ENCODE results near the gene IL22RA1. TPM values are rescaled to one million over a fixed set of nuclear protein-coding genes. Genes with fewer than 3 reads are reported as not detected.

The IL22RA1 gene
- total RNA-seq, 2 donors from 2014 or later = 0.15 to 0.24 TPM

DNA sequence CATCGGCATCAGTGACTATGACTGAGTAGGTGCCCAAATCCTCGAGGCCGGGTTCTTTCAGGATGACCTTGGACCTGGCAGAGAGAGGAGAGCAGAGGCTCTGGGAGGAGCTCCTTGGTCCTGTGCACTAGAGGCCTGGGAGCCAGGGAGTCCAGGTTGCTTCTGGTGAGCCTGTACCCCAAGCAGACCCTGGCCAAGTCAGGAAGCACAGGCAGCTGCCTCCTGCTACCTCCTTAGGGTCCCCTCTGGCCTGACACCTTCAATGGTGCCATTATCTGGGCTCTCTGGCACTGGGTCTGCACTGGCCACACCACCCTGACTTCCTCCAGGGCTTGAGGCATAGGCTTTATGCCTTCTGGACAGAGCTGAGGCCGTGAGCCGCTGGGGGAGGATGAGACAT is 68.7 kb downstream of the IL22RA1 start:
- H3K4me3 ChIP-seq = no peak overlapping the region
- H3K27me3 ChIP-seq = no peaks in the 10 kb centered on the region
- H3K4me1 ChIP-seq = peaks cover 0 to 22% of the 10 kb centered on the region in 2 donors
- peaks cover 24% of the 10 kb centered on the region for H3K36me3 ChIP-seq
- H3K27ac ChIP-seq = no peak overlapping the region
- H3K9me3 ChIP-seq = no peaks in the 10 kb centered on the region
- DNase-seq (ENCODE audit: low spot score) = no peak
- TF ChIP-seq, protein P1, sequence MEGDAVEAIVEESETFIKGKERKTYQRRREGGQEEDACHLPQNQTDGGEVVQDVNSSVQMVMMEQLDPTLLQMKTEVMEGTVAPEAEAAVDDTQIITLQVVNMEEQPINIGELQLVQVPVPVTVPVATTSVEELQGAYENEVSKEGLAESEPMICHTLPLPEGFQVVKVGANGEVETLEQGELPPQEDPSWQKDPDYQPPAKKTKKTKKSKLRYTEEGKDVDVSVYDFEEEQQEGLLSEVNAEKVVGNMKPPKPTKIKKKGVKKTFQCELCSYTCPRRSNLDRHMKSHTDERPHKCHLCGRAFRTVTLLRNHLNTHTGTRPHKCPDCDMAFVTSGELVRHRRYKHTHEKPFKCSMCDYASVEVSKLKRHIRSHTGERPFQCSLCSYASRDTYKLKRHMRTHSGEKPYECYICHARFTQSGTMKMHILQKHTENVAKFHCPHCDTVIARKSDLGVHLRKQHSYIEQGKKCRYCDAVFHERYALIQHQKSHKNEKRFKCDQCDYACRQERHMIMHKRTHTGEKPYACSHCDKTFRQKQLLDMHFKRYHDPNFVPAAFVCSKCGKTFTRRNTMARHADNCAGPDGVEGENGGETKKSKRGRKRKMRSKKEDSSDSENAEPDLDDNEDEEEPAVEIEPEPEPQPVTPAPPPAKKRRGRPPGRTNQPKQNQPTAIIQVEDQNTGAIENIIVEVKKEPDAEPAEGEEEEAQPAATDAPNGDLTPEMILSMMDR (IDR thresholded peaks at IDR 0.05) = no peak

DNA sequence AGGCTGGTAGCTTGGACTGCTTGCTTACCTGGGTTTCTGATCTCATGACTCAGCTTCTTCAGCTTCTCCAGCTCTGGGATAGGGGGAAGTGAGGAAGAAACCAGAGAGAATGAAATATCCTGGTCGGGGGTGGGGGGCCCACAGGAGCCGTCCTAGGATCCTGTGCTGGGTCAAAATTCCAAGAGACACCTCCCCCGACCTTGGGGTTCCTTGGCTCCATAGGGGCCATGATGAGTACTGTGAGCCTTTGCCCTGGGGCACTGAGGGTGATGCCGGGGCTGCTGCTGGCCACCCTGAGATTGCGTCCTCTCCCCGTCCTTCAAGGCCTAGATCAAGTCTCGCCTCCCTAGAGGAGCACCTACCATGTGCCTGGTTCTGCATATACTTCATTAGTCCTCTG is 71.0 kb downstream of the IL22RA1 start:
- no peak for DNase-seq (ENCODE audit: low spot score)
- Histone ChIP-seq H3K27ac (peak overlapping the region; percentile 28 to 55), H3K36me3 (peaks cover 25% of the 10 kb centered on the region), H3K4me1 (peaks cover 0 to 19% of the 10 kb centered on the region in 2 donors), H3K4me3 (no peak overlapping the region), H3K27me3 (no peaks in the 10 kb centered on the region), H3K9me3 (no peaks in the 10 kb centered on the region)
- TF ChIP-seq, protein P1 (IDR thresholded peaks at IDR 0.05) = no peak

DNA sequence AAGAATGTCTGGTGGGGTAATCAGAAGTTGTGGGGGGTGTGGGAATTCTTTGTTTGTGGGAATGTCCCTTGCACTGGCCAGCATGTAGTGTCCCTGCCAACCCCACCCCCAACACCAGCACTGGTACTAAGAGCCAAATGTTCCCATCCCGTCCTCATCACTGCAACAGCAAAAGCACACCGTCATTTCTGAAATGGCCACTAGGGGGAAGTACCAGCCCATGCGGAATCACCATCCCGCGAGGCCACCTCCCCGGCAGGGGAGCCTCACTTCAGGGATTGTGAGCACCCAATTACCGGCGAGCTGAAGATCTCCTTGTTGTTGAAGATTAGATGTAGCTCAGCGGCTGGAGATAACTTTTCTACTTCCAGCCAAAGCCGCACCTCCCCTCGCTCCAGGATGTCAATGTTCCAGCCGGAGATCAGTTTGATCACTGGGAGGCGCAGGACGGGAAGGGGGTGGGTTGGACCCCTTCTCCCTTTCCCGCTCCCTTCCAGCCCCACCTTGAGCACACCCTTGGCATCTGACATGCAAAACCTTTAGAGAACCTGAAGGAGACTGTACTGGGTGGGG is 72.0 kb downstream of the IL22RA1 start:
- Histone ChIP-seq H3K36me3 (peaks cover 31% of the 10 kb centered on the region), H3K27ac (peak overlapping the region; percentile 28 to 55), H3K27me3 (no peaks in the 10 kb centered on the region), H3K4me3 (no peak overlapping the region), H3K4me1 (peaks cover 0 to 19% of the 10 kb centered on the region in 2 donors), H3K9me3 (no peaks in the 10 kb centered on the region)
- TF ChIP-seq, protein P1 (IDR thresholded peaks at IDR 0.05) = peak; percentile 88 to 93
- peak; percentile 85 for DNase-seq (ENCODE audit: low spot score)

DNA sequence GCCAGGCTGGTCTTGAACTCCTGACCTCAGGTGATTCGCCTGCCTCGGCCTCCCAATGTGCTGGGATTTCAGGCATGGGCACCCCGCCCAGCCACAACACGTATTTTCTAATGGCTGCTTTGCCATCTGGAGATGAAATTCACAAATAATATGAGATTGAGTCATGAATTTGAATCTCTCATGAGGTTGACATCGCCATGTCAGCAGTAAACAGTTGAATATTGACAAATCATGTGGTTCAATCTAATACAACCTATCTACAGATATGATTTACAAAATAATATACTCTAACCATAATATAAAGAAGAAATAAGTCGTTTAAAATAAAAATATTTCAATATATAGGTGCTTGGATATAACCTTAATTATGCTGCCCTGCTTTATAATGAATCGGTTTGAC is 73.1 kb downstream of the IL22RA1 start:
- H3K4me1 ChIP-seq = peaks cover 0 to 19% of the 10 kb centered on the region in 2 donors
- H3K27ac ChIP-seq = no peak overlapping the region
- no peak overlapping the region for H3K4me3 ChIP-seq
- no peaks in the 10 kb centered on the region for H3K9me3 ChIP-seq
- H3K36me3 ChIP-seq = peaks cover 38% of the 10 kb centered on the region
- TF ChIP-seq, protein P1 (IDR thresholded peaks at IDR 0.05) = no peak
- DNase-seq (ENCODE audit: low spot score) = no peak
- no peaks in the 10 kb centered on the region for H3K27me3 ChIP-seq

Other genes starting within 250 kb of the IL22RA1 start
- under 1 TPM in 1 of 2 donors, not detected in 1; 0.04 TPM for gene CNR2, start 229.8 kb downstream of the IL22RA1 start, total RNA-seq
- gene PNRC2, start 183.3 kb downstream of the IL22RA1 start, total RNA-seq = 100 to 1,000 TPM in 1 of 2 donors, 10 to 100 TPM in 1; 92.3 to 105 TPM
- gene SRSF10, start 162.8 kb downstream of the IL22RA1 start, total RNA-seq = 10 to 100 TPM; 38.6 to 43.1 TPM
- 100 to 1,000 TPM in 1 of 2 donors, 10 to 100 TPM in 1; 98.7 to 241 TPM for gene MYOM3, start 31.0 kb downstream of the IL22RA1 start, total RNA-seq
- 1 to 10 TPM; 3.7 to 6.2 TPM for gene IFNLR1, start 44.1 kb upstream of the IL22RA1 start, total RNA-seq
- gene GRHL3, start 176.2 kb upstream of the IL22RA1 start, total RNA-seq = under 1 TPM in 1 of 2 donors, not detected in 1; 0.24 TPM

All from right atrium auricular region (tissue), 2 donors.